Measurements from ENCODE around the gene TMEM256. TPM values are rescaled to one million over a fixed set of nuclear protein-coding genes. Genes with fewer than 3 reads are reported as not detected.

The TMEM256 gene
- 56.9 and 189 TPM in 2 replicates for total RNA-seq

DNA sequence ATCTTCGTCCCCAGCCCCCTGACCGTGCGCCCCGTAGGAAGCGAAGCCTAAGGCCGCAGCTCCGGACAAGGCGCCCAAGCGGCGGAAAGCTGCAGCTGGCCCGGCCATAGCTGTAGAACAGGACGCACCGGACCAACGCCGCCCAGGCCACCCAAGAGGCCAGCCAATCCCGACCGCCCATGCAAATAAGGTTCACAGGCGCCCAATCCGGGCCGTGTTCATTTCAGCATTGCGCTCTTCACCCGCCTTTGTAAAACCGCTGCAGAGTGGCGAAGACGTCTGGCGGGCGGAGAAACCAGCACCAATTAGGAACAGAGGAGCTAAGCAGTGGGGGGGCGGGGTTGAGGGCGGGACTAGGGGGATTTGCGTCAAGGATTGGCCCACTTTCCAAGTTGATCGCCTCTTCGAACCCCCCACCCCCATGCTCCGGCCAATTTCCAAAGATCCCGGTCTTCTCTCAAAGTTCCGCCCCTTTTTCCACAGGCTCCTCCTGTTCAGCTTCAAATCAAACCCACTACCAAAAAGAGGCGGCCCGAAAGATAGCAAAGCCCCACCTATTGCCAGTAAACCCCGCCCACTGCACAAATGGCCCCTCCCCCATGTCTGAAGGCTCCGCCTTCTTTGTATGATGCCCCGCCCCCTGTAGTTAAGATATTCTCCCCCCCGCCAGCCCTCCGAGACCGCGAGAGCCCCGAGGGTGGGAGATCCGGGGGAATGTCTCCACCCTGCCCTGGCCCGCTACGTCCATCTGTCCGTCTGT is at the start of gene TMEM256:
TSS of gene TMEM256 (minus strand) at position 121 of the 760 bp plus-strand sequence. CDS start at position 108, 13 bp downstream.
- DNase-seq (ENCODE audit: low read depth, low spot score) = peak; percentile 98

DNA sequence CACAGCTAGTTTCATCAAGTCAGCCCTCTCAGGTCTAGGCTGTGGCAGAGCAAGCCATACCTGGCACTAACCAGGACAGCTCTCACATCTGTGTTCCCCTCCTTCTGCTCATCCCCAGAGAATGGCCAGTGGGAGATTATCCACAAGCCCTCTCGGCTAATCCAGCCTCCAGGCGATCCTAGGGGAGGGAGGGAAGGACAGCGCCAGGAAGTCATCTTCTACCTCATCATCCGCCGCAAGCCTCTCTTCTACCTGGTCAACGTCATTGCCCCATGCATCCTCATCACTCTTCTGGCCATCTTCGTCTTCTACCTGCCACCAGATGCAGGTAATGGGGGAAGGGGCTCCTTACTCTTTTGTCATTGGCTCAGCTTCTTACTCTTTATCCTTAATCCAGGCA is 44.6 kb upstream of the TMEM256 start:
- no peak for DNase-seq (ENCODE audit: low read depth, low spot score)

DNA sequence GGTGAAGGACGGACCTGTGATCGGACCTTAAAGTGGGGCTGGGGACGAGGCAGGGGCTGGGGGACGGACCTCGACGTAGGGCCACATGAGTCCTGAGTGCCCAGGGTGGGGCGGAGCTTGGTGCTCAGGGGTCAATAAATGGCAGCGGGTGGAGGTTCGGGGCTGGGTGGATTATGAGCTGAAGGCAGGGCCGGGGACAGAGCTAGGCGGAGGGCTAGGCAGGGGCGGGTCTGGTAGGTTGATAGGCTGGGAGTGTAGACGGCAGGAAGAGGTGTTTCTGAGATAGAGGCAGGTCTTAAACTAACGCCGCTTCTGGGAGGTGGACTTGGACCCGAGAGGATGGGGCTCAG is 41.7 kb upstream of the TMEM256 start:
- DNase-seq (ENCODE audit: low read depth, low spot score) = no peak

DNA sequence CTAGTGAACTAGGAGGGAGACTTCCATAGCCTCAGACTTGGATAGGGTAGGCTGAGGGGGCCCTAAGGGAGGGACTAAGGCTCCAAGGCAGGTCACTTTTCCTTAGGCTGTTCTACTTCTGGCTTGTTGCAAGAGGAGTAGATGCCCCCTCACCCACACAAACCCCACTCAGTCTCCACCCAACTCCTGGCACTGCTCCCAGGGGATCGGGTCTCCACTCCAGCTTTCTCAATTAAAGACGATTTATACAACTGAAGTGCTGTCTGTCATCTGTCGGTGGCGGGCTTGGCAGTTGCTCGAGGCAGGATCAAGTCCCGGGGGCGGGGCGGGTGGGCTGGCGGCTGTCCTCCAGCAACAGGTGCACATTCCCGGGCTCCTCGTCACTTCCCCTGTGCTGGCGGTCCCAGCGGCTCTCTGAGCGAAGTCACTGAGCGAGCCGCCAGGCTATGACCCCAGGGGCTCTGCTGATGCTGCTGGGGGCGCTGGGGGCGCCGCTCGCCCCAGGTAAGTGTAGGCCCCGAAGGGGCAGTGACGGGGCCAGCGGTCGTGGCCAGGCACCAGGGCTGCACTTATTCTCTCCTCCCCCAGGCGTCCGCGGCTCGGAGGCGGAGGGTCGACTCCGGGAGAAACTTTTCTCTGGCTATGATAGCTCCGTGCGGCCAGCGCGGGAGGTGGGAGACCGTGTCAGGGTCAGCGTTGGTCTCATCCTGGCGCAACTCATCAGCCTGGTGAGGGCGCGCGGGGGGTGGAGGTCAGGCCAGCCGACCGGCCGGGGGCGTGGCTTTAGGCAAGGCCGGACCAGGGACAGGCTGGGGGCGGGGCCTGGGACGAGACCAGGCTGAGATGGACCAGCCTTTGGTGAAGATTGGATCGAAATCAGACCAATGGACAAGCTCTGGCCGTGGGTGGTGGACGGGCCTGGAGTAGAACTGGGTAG is 41.1 kb upstream of the TMEM256 start, which contains the start of gene CHRNB1:
TSS of gene CHRNB1 (plus strand) at position 380 of the 937 bp plus-strand sequence. CDS start at position 447, 67 bp downstream.
- no peak for DNase-seq (ENCODE audit: low read depth, low spot score)

DNA sequence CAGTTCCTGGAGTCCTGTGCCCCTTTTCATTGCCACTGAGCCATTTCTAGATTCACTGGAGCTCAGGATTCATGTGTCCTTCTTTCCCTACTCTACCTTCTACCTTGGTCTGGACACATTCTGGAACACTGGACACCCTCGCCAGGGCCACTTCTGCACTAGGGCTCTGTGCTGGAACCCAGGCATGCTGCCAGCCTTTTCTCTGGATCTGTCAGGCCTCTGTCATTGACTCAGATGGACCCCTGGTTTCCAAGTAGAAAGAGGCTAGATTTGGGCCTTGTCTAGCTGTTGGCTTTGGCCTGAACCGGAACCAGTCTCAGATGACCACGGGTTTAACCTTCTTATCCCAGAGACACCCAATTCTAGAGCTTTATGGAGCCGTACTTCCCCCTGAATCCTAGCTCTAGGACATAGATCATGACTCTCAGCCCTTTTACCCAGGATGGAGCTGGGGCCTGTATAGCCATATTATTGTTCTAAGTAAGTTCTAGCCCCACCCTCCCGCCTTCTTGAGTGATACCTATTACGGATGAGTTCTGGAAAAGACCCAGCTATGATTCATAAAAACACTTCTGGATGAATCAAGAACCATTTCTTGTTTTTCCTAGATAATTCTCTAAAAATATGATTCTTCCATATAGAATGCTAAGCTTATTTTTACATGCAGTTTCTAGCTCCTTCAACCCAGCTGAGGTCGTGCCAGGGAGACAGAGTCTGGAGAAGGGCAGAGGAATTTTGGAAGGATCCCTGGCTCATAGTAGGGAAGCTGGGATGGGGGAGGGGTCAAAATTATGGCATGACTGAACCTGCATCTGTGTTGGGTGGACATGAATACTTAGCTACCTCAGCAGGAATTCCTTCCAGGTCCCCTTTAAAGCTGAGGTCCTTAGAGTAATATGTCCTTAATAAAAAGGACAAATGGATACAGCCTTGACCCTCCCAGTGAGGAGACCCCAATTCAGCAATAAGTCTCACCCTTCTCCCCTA is 39.9 kb upstream of the TMEM256 start:
- no peak for DNase-seq (ENCODE audit: low read depth, low spot score)

DNA sequence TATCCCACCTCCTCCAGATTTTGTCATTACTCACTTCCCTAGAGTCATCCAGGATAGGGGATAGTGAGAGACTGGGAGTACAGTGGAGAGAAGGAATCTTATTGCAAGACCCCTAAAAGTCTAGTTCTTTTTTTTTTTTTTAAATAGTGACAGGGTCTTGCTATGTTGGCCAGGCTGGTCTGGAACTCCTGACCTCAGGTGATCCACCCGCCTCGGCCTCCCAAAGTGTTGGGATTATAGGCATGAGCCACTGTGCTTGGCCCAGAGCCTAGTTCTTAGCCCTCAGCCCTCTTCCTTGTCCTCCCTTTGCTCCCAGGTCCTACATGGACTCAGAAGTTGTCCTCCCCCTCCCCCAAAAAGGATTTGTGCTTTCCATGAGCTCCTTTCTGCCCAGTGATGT is 38.2 kb upstream of the TMEM256 start:
- no peak for DNase-seq (ENCODE audit: low read depth, low spot score)

DNA sequence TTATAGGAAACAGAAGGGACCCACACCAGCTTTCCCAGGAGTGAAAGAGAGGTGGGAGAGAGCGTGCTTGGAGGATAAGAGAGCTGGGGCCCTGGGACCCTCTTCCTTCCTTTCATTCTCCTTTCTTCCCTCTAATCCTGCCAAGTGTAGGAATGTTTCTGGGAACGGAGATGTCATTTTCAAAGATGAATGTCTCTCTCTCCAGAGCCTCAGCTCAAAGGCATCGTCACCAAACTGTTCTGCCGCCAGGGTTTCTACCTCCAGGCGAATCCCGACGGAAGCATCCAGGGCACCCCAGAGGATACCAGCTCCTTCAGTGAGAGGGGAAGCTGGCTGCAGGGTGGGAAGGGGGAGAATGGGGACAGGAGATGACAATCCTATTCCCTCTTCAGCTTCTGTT is 37.4 kb upstream of the TMEM256 start:
- no peak for DNase-seq (ENCODE audit: low read depth, low spot score)

DNA sequence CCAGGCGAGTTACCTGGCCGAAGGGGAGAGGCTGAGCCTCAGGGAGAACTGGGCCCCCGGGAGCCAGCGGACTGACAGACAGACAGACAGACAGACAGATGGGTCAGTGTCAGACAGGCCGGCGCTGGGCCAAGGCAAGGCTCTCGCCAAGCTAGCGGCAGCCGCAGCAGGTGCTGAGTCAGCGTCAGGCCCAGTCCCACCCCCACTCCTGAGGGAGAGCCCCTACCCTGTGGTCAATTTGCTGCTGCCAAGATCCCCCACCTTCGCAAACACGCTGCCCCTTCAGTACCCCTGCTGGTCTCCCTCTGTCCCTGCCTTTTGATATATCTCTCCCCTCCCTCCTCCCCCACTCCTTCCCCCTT is 36.9 kb upstream of the TMEM256 start:
- no peak for DNase-seq (ENCODE audit: low read depth, low spot score)

DNA sequence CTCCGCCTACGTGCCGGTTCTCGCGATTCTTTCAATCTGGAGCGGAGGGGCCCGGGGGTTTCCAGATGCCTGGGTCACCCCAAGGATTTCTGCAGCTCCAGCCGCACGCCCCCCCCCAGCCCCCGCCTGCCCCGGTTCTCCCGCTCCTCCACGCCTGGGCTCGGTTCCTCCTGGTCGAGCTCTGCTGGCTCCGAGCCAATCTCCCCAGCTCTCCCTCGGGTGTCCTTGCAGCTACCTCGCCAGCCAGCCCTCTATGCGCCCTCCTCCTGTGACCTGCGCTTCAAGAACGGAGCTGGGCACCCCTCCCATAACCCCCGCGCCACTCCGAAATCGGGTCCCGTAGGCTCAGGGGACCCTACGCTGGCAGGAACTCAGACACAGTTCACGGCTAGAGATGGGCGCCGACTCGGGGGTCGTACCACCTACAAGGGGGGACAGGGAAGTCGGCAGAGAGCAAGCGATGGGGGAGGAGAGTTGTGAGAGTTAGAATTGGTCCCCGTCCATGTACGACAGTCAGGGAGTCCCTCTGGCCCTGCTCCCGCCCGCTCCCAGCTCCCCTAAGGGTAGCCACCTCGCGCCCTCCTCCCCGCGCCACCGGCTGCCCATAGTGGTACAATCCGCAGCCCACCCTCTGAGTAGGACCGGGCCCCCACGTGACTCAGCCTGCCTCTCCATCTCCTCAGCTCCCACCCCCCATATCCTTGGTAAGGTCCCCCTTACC is 36.4 kb upstream of the TMEM256 start:
- DNase-seq (ENCODE audit: low read depth, low spot score) = no peak

DNA sequence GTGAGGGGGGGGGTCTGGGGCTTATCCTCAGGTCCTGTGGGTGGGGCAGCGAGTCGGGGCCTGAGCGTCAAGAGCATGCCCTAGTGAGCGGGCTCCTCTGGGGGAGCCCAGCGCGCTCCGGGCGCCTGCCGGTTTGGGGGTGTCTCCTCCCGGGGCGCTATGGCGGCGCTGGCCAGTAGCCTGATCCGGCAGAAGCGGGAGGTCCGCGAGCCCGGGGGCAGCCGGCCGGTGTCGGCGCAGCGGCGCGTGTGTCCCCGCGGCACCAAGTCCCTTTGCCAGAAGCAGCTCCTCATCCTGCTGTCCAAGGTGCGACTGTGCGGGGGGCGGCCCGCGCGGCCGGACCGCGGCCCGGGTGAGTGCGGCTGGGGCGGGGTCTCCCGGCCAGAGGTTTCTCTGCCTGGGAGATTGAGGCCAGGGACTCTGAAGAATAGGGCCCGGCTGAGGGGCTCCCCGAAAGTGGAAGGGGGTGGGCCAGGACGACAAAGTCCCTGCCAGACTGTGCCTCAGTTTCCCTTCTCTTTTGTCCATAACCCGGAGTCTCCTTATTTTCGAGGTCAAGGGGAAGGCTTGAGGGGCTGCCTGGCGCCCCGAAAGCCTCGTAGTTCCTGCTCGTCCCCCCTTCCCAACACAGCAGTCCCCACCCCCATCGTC is 35.7 kb upstream of the TMEM256 start, which contains the start of gene FGF11:
TSS of gene FGF11 (plus strand) at position 51 of the 651 bp plus-strand sequence. CDS start at position 160, 109 bp downstream.
- DNase-seq (ENCODE audit: low read depth, low spot score) = no peak

DNA sequence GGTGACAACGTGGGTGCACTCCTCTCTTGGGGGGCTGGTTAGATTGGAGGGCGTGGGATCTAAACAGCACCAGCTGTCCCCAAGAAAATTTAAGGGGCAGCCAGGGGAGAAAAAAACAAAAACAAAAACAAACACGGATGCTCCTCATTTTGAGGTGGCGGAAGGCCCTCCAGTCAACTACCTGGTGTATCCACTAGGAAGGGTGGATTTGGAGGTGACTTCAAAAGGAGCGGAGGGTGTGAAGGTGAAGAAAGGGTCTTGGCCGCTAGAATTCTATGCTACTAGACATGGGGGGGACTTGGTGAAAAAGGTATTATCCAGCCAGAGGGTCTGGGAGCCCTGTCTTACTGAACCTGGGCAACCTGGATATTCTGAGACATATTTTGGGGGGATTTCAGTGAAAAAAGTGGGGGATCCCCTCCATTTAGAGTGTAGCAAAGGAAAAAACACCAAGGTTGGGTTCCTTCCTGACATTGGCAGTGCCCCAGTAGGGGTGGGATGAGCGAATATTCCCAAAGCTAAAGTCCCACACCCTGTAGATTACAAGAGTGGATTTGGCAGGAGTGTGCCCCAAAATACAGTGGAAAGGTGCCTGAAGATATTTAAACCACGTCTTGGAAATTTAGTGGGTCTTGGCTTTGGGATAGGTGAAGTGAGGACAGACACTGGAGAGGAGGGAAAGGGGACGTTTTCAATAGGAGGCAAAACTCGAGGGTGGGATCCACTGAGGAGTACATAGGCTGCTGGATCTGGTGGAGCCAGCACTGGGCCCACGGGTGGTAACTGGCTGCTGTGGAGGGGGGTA is 35.0 kb upstream of the TMEM256 start:
- DNase-seq (ENCODE audit: low read depth, low spot score) = no peak

DNA sequence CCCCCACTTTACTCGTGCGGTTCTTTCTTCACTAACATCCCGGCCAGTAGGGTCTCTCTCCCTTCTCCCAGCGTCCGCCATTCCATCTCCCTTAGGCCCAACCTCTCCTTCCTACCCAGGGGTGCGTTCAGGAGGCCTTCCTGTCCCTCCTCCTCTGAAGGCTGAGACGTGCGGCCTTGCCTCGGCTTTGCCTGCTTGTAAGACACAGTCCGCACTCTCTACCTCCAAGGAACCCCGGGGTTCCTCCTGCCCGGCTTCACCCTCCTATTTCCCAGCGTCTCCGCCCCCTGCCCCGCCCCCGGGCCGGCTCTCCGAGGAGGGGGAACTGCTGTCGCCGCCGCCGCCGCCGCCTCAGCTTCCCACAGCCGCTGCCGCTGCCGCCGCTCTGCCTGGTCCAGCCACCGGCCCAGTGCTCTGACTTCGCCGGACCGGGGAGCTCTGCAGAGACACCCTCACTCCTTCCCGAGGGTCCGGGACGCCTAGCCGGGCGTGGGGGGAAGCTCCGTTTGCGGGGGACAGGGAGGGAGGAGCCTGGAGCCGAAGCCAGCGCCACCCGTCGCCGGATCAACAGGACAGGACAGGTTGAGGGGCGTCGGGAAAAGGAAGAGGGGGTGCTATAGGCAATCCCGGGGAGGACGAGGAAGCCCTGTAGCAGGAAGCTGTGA is 34.2 kb upstream of the TMEM256 start:
- DNase-seq (ENCODE audit: low read depth, low spot score) = no peak

DNA sequence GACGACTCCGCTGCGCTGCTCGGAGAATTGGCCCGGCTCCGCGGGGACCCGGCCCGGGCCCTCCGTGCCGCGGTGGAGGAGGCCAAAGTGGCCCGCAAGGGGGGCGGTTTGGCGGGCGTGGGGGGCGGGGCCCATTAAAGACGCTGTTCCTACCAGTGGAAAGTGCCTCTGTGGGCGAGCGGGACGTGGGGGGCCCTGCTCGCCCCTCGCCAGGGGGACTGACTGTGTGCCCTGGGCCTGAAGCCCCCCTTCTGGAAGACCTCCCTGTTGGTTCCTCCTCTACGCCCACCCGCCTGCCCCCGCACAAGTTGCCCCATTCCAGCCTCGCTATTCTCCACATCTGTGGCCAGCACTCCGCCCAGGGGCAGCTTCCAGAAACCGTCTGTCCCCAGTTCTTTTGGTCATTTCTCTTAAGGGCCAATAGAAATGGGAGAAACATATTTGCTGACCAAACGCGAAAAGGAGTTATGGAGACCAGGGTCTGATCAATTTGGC is 33.5 kb upstream of the TMEM256 start:
- no peak for DNase-seq (ENCODE audit: low read depth, low spot score)

DNA sequence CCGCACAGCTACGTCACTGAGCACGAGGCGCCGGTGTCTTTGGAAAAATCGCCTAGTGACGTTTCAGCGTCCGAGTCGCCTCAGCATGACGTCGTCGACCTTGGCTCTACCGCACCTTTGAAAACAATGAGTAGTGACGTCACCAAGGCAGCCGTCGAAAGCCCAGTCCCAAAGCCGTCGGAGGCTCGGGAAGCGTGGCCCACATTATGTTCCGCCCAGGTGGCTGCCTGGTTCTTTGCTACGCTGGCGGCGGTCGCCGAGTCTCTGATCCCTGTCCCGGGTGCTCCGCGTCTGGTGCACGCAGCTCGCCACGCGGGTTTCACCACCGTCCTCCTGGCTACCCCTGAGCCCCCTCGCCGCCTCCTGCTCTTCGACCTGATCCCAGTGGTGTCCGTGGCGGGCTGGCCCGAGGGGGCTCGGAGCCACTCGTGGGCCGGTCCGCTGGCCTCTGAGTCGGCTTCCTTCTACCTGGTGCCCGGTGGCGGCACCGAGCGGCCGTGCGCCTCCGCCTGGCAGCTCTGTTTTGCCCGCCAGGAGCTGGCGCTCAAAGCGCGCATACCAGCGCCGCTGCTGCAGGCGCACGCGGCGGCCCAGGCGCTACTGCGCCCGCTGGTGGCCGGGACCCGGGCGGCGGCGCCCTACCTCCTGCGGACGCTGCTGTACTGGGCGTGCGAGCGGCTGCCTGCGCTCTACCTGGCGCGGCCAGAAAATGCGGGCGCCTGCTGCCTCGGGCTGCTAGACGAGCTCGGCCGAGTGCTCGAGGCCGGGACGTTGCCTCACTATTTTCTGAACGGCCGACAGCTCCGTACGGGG is 32.9 kb upstream of the TMEM256 start:
- peak; percentile 37 for DNase-seq (ENCODE audit: low read depth, low spot score)

DNA sequence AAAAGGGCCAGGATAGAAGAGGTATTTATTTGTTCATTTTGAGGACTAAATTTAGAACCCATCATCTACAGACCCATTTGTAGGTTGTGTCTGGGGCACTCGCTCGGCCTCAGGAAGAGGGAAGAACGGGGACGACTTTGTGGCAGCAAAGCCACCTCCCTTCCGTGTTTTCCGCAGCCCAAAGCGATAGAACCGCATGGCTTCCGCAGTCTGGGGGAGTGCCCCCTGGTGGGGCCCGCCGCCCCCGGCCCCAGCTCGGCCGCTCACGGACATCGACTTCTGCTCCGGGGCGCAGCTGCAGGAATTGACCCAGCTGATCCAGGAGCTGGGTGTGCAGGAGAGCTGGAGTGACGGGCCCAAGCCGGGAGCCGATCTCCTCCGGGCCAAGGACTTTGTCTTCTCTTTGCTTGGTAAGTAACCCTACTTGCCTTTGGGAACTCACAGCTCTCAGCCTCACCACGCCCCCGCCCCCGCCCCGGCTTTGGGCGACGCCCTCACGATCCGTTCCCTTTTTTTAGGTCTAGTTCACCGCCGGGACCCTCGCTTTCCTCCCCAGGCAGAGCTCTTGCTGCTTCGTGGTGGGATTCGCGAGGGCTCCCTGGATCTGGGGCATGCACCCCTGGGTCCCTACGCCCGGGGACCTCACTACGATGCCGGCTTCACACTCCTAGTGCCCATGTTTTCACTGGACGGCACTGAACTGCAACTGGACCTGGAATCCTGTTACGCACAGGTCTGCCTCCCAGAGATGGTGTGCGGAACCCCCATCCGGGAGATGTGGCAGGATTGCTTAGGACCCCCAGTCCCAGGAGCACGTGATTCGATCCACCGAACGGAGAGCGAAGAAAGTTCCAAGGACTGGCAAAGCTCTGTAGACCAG is 32.0 kb upstream of the TMEM256 start:
- no peak for DNase-seq (ENCODE audit: low read depth, low spot score)

DNA sequence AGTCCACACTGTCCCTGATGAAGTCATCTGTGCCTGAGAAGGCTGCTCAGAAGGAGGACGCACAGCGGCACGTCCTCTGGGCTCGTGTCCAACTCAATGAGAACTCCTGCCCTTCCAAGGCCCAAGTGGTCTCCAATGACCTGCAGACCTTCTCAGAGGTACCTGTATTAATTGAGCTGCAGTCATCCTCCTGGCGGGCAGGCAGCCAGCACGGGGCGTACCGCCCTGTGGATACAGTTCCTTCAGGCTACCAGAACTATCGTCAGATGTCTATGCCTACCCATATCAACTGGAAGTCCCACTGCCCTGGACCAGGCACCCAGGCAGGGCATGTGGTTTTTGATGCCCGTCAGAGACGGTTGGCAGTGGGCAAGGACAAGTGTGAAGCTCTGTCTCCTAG is 28.4 kb upstream of the TMEM256 start:
- DNase-seq (ENCODE audit: low read depth, low spot score) = no peak

DNA sequence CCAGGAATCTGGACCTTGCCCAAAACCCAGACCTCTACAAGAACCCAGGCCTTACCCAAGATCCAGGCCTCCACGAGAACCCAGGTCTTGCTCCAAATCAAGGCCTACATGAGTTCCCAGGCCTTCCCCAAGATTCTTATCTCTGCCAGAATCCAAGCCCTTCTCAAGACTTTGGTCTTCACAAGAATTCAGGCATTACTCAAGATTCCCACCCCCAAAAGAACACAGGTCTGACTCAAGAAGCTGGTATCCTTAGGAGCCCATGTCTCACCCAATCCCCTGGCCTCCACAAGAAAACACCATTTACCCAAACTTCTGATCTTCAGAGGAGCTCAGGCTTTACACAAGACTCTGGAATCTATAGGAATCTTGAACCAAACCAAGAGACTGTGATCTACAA is 27.3 kb upstream of the TMEM256 start:
- no peak for DNase-seq (ENCODE audit: low read depth, low spot score)
